NCI-H2171 (cell line): ENCODE data around the gene PFKFB2.

Source experiments
- DNase-seq: peaks from one replicate; lab custom pipeline; 2025; lab: John Stamatoyannopoulos, UW

Gene PFKFB2

GRCh38 chr1:207089627-207090355 is 36.7 kb downstream of the PFKFB2 start:
- no peak for DNase-seq

- DNase-seq, result no peak
Observed at GRCh38 chr1:207091200-207091908, 38.3 kb downstream of the PFKFB2 start.

- DNase-seq, result no peak
Observed at GRCh38 chr1:207093944-207094343, 40.9 kb downstream of the PFKFB2 start.

DNA sequence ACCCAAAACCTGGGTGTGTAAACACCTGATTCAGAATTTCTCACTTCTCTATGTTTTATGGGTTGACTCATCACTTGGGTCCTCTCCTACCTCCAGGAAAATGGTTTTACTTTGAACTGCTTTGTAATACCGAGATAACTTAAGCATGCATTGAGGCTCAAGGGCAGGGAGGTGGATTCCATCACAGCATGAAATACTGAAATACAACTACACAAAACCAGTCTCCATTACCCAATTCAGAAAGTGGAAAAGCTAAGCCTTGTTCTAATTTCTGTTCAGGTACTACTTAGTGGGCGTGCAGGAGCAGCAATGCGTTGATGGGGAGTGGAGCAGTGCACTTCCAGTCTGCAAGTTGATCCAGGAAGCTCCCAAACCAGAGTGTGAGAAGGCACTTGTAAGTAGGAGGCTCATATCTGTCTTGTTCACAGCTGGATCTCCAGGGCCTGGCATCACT is 44.8 kb downstream of the PFKFB2 start:
- DNase-seq, result no peak

DNA sequence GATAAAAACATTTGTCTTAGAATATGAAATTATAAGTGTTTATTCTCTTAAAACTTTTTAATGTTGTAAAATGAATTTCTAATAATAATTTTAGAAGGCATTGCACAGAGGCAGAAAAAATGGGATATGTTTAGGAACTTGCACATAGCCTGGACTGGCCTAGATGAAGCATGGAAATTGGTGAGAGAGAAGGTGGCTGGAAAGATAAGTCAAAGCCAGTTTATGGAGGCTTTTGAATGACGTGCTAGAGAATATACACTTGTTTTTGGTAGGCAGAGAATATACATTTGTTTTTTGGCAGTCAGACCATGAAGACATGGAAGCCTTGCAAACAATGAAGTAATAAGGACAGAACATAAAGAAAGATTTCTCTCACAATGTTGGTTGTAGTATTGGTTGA is 48.6 kb downstream of the PFKFB2 start:
- DNase-seq, result no peak

DNA sequence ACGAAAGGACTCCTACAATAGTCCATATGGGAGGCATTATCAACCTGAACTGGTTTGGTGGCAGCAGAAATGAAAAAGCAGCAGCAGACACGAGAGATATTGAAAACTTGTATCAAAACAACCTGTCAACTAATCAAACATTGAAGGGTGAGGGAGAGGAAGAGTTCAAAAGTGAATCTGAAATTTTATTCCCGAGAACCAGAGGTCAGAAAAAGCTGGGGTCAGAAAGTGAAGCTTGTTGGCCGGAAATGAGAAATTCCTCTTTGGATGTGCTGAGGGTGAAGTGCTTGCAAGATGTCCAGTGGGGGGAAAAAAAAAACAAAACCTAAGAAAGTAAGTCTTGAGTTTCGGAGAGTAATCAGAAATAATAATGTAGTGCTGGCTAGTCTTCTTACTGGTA is 49.1 kb downstream of the PFKFB2 start:
- no peak for DNase-seq

DNA sequence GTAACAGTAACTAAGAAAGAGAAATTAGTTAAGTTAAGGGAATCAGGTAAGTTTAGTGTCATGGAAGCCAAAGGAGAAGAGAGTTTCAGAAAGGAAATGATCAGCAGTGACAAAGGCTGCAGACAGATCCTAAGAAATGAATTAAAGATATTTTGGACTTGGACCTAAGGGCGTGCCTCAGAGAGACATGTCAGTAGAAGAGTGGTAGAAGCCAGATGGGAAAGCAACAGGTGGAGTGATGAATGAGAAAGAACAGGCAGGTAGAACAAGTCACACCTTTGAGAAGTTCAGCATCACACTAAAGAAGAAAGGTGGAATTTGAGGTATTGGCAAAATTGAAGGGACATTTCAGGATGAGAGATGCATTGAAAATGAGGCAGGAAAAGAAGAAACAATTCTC is 49.6 kb downstream of the PFKFB2 start:
- no peak for DNase-seq

GRCh38 chr1:207103892-207104373 is 50.9 kb downstream of the PFKFB2 start, which contains the start of gene C4BPA:
Gene C4BPA, plus strand, starts transcription at chr1:207104233. Its CDS starts 8,793 bp downstream, at chr1:207113026.
- DNase-seq, result no peak

GRCh38 chr1:207109004-207109403 is 55.9 kb downstream of the PFKFB2 start:
- DNase-seq, result no peak

DNA sequence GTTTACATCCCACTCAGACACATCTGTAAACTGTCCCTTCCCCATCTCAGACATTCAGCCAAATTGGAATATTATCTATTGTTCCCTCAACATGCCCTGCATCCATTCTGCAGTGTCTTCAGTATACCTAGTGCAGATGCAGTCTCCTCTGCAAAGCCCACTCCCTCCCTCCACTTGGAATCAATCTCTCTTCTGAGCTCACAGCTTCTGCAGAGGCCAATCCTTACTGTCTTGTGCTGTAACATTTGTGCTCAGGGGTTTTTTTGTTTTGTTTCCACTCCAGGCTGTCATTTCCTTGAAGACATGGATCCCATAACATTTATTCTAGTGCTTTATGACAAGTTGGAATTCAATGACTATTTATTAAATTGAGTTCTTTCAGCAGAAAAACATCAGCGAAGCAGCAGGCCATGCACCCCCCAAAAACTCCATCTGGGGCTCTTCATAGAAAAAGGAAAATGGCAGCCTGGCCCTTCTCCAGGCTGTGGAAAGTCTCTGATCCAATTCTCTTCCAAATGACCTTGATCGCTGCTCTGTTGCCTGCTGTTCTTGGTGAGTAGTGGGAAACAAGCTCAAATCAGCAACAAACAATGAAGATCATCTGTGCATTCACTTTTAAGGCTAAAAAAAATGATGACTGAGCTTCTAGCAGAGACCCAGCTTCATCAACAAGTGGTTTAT is 59.7 kb downstream of the PFKFB2 start:
- no peak for DNase-seq

- no peak for DNase-seq
Observed at GRCh38 chr1:207115269-207115668, 62.2 kb downstream of the PFKFB2 start.

- no peak for DNase-seq
Observed at GRCh38 chr1:207124389-207124788, 71.3 kb downstream of the PFKFB2 start.

- DNase-seq, result no peak
Observed at GRCh38 chr1:207128336-207128921, 75.4 kb downstream of the PFKFB2 start.

- DNase-seq, result no peak
Observed at GRCh38 chr1:207129053-207129452, 76.0 kb downstream of the PFKFB2 start.
